IMR-90 (cell line): ENCODE measurements around the gene ENOX1. TPM values are rescaled to one million over a fixed set of nuclear protein-coding genes. Genes with fewer than 3 reads are reported as not detected.
A peak's percentile ranks its signal among the peaks of the same experiment; 100 is the strongest.

Experiments
- ATAC-seq: fragments of 200-7000 bp; cut with Tn5 transposase; 2 replicates; pipeline ENCODE4 v1.9.1; 2020; ENCODE audit warnings: low read depth, mild to moderate bottlenecking, moderate library complexity
- BruUV-seq: library from RNA; stranded (reverse); fragments of 400-500 nt; replicated peaks from 2 replicates; lab custom pipeline; 2021; lab: Mats Ljungman, UMichigan
- CTCF ChIA-PET: fragments of 300-600 bp; formaldehyde crosslinking; extraction: SDS; loops from one replicate; lab custom pipeline; 2021; ENCODE audit warnings: antibody characterized with exemption; lab: Yijun Ruan, JAX
- POLR2A ChIA-PET: fragments of 300-600 bp; sonication (Branson Sonifier 250); formaldehyde crosslinking; loops from one replicate; lab custom pipeline; 2022; ENCODE audit warnings: antibody characterized with exemption; ENCODE audit not compliant: unreplicated experiment; lab: Charles Lee
- DNase-seq: peaks from one replicate; pipeline ENCODE4 v3.0.0; 2013
- H2AFZ ChIP-seq: replicated peaks from 2 replicates; pipeline ENCODE3; 2013; ENCODE audit warnings: low read length, mild to moderate bottlenecking; ENCODE audit not compliant: poor library complexity
- H2AK5ac ChIP-seq: 2 replicates; pipeline ENCODE4 v1.6.1; 2013; ENCODE audit warnings: low read depth, low read length, inconsistent platforms
- H2AK9ac ChIP-seq: replicated peaks from 2 replicates; pipeline ENCODE3; 2013; ENCODE audit warnings: mild to moderate bottlenecking, low read depth, low read length, moderate library complexity; ENCODE audit not compliant: poor library complexity
- H2BK120ac ChIP-seq: 2 replicates; pipeline ENCODE4 v1.6.1; 2013; ENCODE audit warnings: low read depth, low read length, inconsistent platforms
- H2BK15ac ChIP-seq: 3 replicates; pipeline ENCODE4 v1.6.1; 2013; ENCODE audit warnings: low read depth, low read length, inconsistent platforms
- H2BK20ac ChIP-seq: 2 replicates; pipeline ENCODE4 v1.6.1; 2013; ENCODE audit warnings: low read depth, mild to moderate bottlenecking, inconsistent platforms, low read length, moderate library complexity
- H2BK5ac ChIP-seq: 2 replicates; pipeline ENCODE4 v1.6.1; 2013; ENCODE audit warnings: mild to moderate bottlenecking, low read depth, low read length, inconsistent platforms; ENCODE audit not compliant: poor library complexity, severe bottlenecking
- H3K14ac ChIP-seq: replicated peaks from 2 replicates; pipeline ENCODE4 v1.6.1; 2013; ENCODE audit warnings: low read depth, low read length, inconsistent platforms
- H3K18ac ChIP-seq: 2 replicates; pipeline ENCODE4 v1.6.1; 2013; ENCODE audit warnings: low read depth, low read length, control low read depth
- H3K23ac ChIP-seq: 2 replicates; pipeline ENCODE4 v1.6.1; 2013; ENCODE audit warnings: low read depth, low read length, inconsistent platforms
- H3K27ac ChIP-seq: 2 replicates; pipeline ENCODE4 v1.5.1; 2013; ENCODE audit warnings: mild to moderate bottlenecking, control low read depth, low read length; ENCODE audit not compliant: insufficient read depth
- H3K27me3 ChIP-seq: 2 replicates; pipeline ENCODE4 v1.6.1; 2013; ENCODE audit warnings: low read length; ENCODE audit not compliant: control insufficient read depth, insufficient read depth
- H3K36me3 ChIP-seq: 2 replicates; pipeline ENCODE4 v1.6.1; 2013; ENCODE audit warnings: low read length, mixed read lengths; ENCODE audit not compliant: control insufficient read depth, insufficient read depth
- H3K4ac ChIP-seq: 2 replicates; pipeline ENCODE4 v1.6.1; 2013; ENCODE audit warnings: low read depth, low read length, inconsistent platforms
- H3K4me1 ChIP-seq: 2 replicates; pipeline ENCODE4 v1.6.1; 2013; ENCODE audit warnings: low read length, mixed read lengths; ENCODE audit not compliant: control insufficient read depth, insufficient read depth
- H3K4me2 ChIP-seq: 2 replicates; pipeline ENCODE4 v1.6.1; 2013; ENCODE audit warnings: low read depth, mild to moderate bottlenecking, control low read depth, low read length, moderate library complexity
- H3K4me3 ChIP-seq: 2 replicates; pipeline ENCODE4 v1.5.1; 2013; ENCODE audit warnings: low read depth, mild to moderate bottlenecking, control low read depth, low read length, moderate library complexity; ENCODE audit not compliant: insufficient read depth
- H3K56ac ChIP-seq: 2 replicates; pipeline ENCODE4 v1.6.1; 2013; ENCODE audit warnings: low read length, inconsistent platforms; ENCODE audit not compliant: insufficient read depth; ENCODE audit errors: extremely low read depth
- H3K79me1 ChIP-seq, 2 experiments: 2 replicates each; pipeline ENCODE4 v1.6.1; 2013; ENCODE audit warnings: low read length in 2 of 2, inconsistent platforms in 1 of 2, low read depth in 1 of 2
- H3K9ac ChIP-seq: 2 replicates; pipeline ENCODE4 v1.6.1; 2013; ENCODE audit warnings: low read depth, low read length, control low read depth
- H3K9me1 ChIP-seq: 2 replicates; pipeline ENCODE4 v1.6.1; 2013; ENCODE audit warnings: low read length, inconsistent platforms; ENCODE audit not compliant: insufficient read depth
- H3K9me3 ChIP-seq: 2 replicates; pipeline ENCODE4 v1.6.1; 2013; ENCODE audit warnings: low read length; ENCODE audit not compliant: control insufficient read depth, insufficient read depth
- H4K20me1 ChIP-seq: 2 replicates; pipeline ENCODE4 v1.6.1; 2013; ENCODE audit warnings: low read length, inconsistent platforms; ENCODE audit not compliant: insufficient read depth
- H4K5ac ChIP-seq: 2 replicates; pipeline ENCODE4 v1.6.1; 2013; ENCODE audit warnings: mild to moderate bottlenecking, low read depth, low read length, control low read depth
- H4K8ac ChIP-seq, 2 experiments: 2 replicates each; pipeline ENCODE4 v1.6.1; 2013; ENCODE audit warnings: low read depth in 2 of 2, low read length in 2 of 2, control low read depth in 1 of 2, inconsistent platforms in 1 of 2
- H4K91ac ChIP-seq: 2 replicates; pipeline ENCODE4 v1.6.1; 2013; ENCODE audit warnings: low read depth, low read length, inconsistent platforms; ENCODE audit not compliant: insufficient read depth
- CTCF ChIP-seq: conservative IDR thresholded peaks from 2 replicates; pipeline ENCODE4 v1.5.1; 2012; ENCODE audit warnings: mild to moderate bottlenecking, low read depth, low read length, improper control_type of control experiment
- ELK1 ChIP-seq: fragments of 150-350 bp; IDR thresholded peaks from 2 replicates; pipeline ENCODE4 v1.6.1; 2016; ENCODE audit warnings: low read depth, mild to moderate bottlenecking, low read length, moderate library complexity, borderline replicate concordance
- SMC3 ChIP-seq: fragments of 150-350 bp; IDR thresholded peaks from 2 replicates; pipeline ENCODE4 v1.6.1; 2016; ENCODE audit warnings: low read depth, mild to moderate bottlenecking, antibody characterized with exemption, low read length, moderate library complexity
- USF2 ChIP-seq: fragments of 150-350 bp; IDR thresholded peaks from 2 replicates; pipeline ENCODE4 v1.6.1; 2017; ENCODE audit warnings: mild to moderate bottlenecking, antibody characterized with exemption, low read length, low read depth
- WGBS, 2 experiments: methylation state at CpG; one replicate each; pipeline versions ENCODE4 v1.1.5 to v1.1.7; 2013; ENCODE audit warnings: missing lambda C conversion rate in 2 of 2; ENCODE audit not compliant: insufficient read length in 1 of 2; ENCODE audit errors: extremely low coverage in 2 of 2; 5-methylcytosine and 5-hydroxymethylcytosine counted together
- dilution Hi-C: fragments of 300-500 bp; cut with HindIII; formaldehyde crosslinking; loops from one replicate; pipeline ENCODE4 v1.14.3; 2018; ENCODE audit warnings: low sequenced_read_pairs; ENCODE audit not compliant: unreplicated experiment
- in situ Hi-C: fragments of 300-500 bp; cut with MboI; formaldehyde crosslinking; loops from 3 replicates; pipeline ENCODE4 v1.14.3; 2019; ENCODE audit warnings: low sequenced_read_pairs, inconsistent platforms, mixed read lengths
- intact Hi-C: fragments of 100-400 bp; cut with micrococcal nuclease; formaldehyde crosslinking; loops from 2 replicates; pipeline ENCODE4 v1.10.0; 2022
- polyA plus RNA-seq, 3 experiments: library from polyadenylated mRNA; depleted of rRNA; stranded (reverse); fragments of >200 nt; gene quantifications; 2 replicates each; pipeline ENCODE4 v1.2.3, GENCODE V29; 2012; ENCODE audit warnings: low replicate concordance in 1 of 3
- total RNA-seq: library from RNA; depleted of rRNA; stranded (reverse); fragments of >200 nt; gene quantifications from 2 replicates; pipeline ENCODE4 v1.2.3, GENCODE V29; 2012

The ENOX1 gene
- total and polyA plus RNA-seq, 2 of the 4 experiments (the other 2 are of a cell fraction) = 0.99 to 1.3 TPM

- H2AFZ ChIP-seq = no peak overlapping the region
- H4K5ac ChIP-seq = peak overlapping the region; percentile 12; the same call in 1 of the 2 replicates
- in situ Hi-C loops (no loop called here), dilution Hi-C loops (no loop called here), intact Hi-C loops (no loop called here)
- no peak for TF ChIP-seq ELK1
- TF ChIP-seq CTCF = no peak
- no peak for TF ChIP-seq USF2
- no peak for TF ChIP-seq SMC3
- no peaks in the 10 kb centered on the region for H3K9me3 ChIP-seq
- no peak overlapping the region for H4K8ac ChIP-seq
- H2BK15ac ChIP-seq = peak overlapping the region; percentile 85
- WGBS, 2 experiments = no CpG with 5 or more reads among the region's 1 CpG
- no peak overlapping the region for H3K9ac ChIP-seq
- H3K9me1 ChIP-seq = peaks cover 4% of the 10 kb centered on the region; the same call in 1 of the 2 replicates
- H3K4ac ChIP-seq = peak overlapping the region; percentile 52
- ATAC-seq (no peak), DNase-seq (no peak)
- H3K36me3 ChIP-seq = no peaks in the 10 kb centered on the region
- H2BK5ac ChIP-seq = no peak overlapping the region
- peak overlapping the region; percentile 16 for H3K18ac ChIP-seq
- CTCF ChIA-PET = no interaction called here
- H2BK120ac ChIP-seq = peak overlapping the region; percentile 63
- peaks cover 17% of the 10 kb centered on the region for H3K4me1 ChIP-seq
- BruUV-seq = no TSS peak
- peak overlapping the region; percentile 55 for H4K91ac ChIP-seq
- POLR2A ChIA-PET = no interaction called here
- peak overlapping the region; percentile 55 for H2AK9ac ChIP-seq
- H3K14ac ChIP-seq = 0 out of 2 replicates have a peak overlapping the region, but pooled peaks have one; percentile 17
- peak overlapping the region; percentile 8; the same call in 1 of the 2 replicates for H2BK20ac ChIP-seq
- H3K4me2 ChIP-seq = no peak overlapping the region
- no peaks in the 10 kb centered on the region for H3K79me1 ChIP-seq
- H3K27me3 ChIP-seq = no peaks in the 10 kb centered on the region
- H3K27ac ChIP-seq = no peak overlapping the region
- no peak overlapping the region for H3K4me3 ChIP-seq
- no peak overlapping the region for H3K23ac ChIP-seq
- H2AK5ac ChIP-seq = peak overlapping the region; percentile 59
- no peak overlapping the region for H3K56ac ChIP-seq
- no peaks in the 10 kb centered on the region for H4K20me1 ChIP-seq
Observed at GRCh38 chr13:43286751-43287150, 500.0 kb downstream of the ENOX1 start.
